Stimulated activated CD4-positive, alpha-beta T cell treated with anti-CD3 and anti-CD28 coated beads, Interleukin-15, amount 100 ng/mL, for 24 hours (primary cell): Measurements from ENCODE around the gene TMSB15A.
"Not testable (repeated sequence)": the region's sequence is repeated elsewhere in the genome, so short reads cannot be mapped to it uniquely, and the experiment has no call there.

Experiments used
- DNase-seq: peaks from one replicate; pipeline ENCODE4 v3.0.0-alpha.2; 2020

The TMSB15A gene

DNA sequence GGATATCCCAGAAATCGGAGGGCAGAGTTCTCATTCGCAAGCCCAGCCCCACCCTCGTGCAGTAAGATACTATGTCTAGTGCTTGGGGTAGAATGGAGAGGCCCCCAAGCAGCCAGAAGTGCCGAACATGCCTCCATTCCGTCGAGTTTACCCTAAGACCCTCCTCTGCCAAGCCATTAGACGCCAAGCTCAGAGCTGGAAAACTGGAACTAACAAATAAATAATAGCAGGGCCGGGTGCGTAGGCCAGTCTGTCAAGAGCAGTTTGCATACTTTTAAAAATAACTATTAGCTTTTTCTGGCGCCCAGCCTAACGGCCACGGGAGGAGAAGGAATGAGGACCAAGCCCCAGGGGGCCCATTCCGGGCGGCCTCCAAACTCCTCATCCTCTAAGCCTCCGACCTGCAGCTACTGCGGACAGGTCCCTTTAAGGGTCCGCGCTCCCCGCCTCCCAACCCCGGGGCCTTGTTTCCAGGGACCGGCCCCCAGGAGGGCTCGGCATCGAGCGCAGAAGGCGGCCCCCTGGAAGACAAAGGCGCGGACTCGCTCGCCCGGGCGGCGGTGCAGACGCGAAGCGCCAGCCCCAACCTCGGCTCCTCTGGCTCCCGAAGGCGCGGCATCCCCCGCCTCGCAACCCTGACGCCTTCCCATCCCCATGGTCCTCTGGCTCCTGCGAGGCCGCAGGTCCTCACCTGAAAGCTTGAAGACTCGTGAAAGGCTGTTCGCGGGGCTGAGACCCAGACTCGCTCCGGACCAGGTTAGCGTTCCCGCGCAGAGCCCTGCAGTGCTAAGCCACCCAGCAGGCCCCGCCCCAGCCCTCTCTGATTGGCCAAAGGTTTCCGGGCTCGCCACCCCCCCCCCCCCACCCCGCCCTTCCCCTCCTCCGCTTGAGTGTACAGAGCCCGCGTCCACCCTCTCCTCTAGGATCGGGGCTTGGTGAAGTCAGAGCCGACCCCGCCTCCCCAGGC lies at the start of gene TMSB15A:
TMSB15A (minus strand) TSS at position 765 of the 967 bp plus-strand sequence.
- peak; percentile 78 for DNase-seq

- no peak for DNase-seq
These were observed 44.0 kb upstream of the TMSB15A start for GRCh38 chrX:102560423-102561068.

DNA sequence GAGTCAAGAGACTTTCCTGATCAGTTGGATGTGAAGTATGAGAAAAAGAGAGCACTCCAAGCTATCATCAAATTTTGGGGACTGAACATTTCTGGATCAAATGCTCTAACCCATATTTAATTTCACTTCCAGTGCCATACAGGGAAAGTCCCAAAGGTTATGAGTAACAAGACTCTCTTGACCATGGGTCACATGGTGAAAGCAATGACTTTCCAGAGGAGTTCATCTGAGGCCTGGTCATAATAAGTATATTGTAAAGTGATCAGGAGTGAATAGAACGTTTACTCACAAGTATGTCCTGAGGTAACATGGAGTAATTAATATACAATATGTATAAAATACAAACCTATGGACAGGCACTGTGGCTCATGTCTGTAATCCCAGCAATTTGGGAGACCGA lies 42.1 kb upstream of the TMSB15A start:
- DNase-seq, result no peak

DNA sequence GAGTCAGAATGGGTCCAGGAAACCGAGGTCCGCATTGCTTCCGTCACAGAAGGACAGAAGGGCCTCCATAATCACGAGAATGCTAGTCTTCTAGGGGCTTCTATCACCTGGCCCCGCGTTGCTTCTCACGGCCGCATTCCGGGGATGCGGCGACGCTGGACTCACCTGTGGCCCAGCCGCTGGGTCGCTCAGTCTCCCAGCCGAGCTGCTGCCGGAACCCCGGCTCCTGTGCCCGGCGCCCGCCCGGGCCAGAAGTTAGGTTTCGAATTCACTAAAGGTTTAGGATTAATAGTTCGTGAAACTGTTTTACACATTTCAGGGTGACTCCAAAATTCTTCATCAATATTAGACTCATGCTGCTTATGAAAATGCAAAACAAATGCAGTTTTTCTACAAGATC lies 31.7 kb upstream of the TMSB15A start:
- DNase-seq, result no peak

GRCh38 chrX:102546828-102547493 lies 30.4 kb upstream of the TMSB15A start:
- DNase-seq, result peak; percentile 18

GRCh38 chrX:102546175-102546574 lies 29.6 kb upstream of the TMSB15A start:
- DNase-seq, result not testable (repeated sequence)

DNA sequence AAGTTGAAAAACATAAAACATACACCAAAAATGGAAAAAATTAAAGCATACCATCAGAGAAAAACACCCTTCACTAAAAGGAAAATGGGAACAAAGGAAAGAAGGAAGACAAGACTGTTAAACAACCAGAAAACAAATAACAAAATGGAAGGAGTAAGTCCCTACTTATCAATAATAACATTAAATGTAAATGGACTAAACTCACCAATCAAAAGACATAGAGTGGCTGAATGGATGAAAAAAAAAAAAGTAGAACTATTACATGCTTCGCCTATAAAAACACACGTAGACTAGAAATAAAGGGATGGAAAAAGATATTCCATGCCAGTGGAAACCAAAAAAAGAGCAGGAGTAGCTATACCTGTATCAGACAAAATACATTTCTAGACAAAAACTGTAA lies 19.4 kb upstream of the TMSB15A start:
- DNase-seq, result no peak

DNA sequence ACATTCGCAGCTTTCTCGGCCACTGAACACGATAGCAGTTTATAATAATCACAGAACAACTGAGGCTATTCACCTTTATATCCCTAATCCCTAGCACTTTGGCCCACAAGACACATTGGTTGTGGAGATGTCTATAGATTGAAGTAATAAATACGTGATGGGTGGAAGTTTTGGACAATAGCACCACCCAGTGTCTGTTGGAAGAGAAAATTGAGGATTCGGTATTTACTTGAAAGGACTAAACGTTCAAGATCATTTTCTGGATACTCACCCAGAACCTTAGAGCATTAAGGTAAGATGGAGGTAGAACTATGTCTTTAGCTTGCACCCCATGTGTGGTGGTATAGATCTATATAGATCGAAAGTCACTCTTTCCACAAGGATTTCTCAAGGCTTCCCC lies 787 bp upstream of the TMSB15A start:
- no peak for DNase-seq

- no peak for DNase-seq
These were observed 2.0 kb downstream of the TMSB15A start for GRCh38 chrX:102514536-102514935.

- no peak for DNase-seq
These were observed 17.8 kb downstream of the TMSB15A start for GRCh38 chrX:102498732-102499131.

DNA sequence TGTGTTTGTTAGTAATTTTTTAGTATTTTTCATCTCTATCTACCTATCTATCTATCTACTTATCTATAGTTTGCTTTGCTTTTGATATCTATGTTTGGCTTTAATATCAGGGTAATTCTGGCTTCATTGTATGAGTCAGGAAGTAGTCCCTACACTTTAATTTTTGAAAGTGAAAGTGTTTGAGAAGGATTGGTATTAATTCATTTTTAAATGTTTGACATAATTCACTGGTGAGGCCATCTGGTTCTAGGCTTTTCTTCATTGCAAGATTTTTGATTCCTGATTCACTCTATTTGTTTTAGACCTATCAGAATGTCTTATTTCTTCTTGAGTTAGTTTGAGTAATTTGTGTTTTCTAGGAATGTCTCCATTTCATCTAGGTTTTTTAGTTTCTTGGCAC lies 24.8 kb downstream of the TMSB15A start:
- DNase-seq, result no peak

- not testable (repeated sequence) for DNase-seq
These were observed 37.8 kb downstream of the TMSB15A start for GRCh38 chrX:102478765-102479164.

- DNase-seq, result not testable (repeated sequence)
These were observed 44.7 kb downstream of the TMSB15A start, which contains the start of gene TCP11X2 for GRCh38 chrX:102471762-102472220. Gene TCP11X2 (minus strand): TSS chrX:102471812.

DNA sequence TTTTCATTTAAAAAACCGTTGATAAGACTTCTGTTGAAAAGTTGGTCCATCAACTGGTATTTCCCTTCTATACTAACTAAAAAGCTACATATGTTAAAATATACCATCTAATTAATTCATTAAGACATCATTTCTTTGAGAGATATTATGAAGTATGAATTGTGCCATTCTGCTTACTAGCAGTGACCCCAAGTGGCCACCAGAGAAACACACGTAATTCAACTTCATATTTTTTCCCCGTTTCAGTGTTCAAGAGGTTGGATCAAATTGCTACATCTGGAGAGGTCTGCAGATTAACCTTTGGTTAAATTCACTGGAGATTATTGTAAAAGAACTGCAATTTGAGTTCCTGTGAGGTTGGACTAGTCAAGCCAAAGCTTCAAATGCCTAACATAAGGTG lies 46.3 kb downstream of the TMSB15A start:
- DNase-seq, result not testable (repeated sequence)
